Measurements from ENCODE around the gene ROR2. TPM values are rescaled to one million over a fixed set of nuclear protein-coding genes. Genes with fewer than 3 reads are reported as not detected.

The ROR2 gene
- total RNA-seq, 1 experiment from 2014 or later: 2.7 TPM

DNA sequence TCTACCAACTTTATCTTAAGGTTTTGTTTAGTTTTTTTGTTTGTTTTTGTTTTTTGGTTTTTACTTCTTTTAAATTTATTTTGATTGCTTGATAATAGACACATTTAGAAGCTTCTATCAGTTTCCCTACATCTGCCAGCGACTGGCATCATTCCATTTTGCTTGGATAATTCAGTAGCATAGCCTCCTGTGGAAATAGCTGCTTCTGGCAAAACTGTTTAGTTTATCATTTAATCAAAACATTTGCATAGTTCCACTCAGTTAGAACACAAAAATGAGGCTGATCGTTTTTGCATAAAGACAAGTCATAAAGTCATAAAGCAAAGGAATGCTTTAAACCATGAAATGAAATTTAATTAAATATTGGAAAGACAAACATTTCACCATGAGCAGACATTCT lies 392.7 kb downstream of the ROR2 start:
- H2BK15ac ChIP-seq (ENCODE audit: low read depth, low read length): no peak overlapping the region
- H3K27ac ChIP-seq (ENCODE audit: insufficient read length, low read depth, low read length): no peak overlapping the region
- H2AK5ac ChIP-seq (ENCODE audit: insufficient read length, low read length): no peak overlapping the region
- H3K23me2 ChIP-seq (ENCODE audit: insufficient read length, low read depth, low read length, poor library complexity, severe bottlenecking): no peaks in the 10 kb centered on the region
- H2BK120ac ChIP-seq (ENCODE audit: low read depth, low read length, poor library complexity, severe bottlenecking): no peak overlapping the region
- no peaks in the 10 kb centered on the region for H3K36me3 Mint-ChIP-seq (ENCODE audit: insufficient read depth in 1 of 3, low read depth in 3 of 3)
- H3K18ac ChIP-seq (ENCODE audit: insufficient read length, low read depth, low read length): no peak overlapping the region
- no peaks in the 10 kb centered on the region for H4K20me1 ChIP-seq (ENCODE audit: control insufficient read depth, insufficient read depth, insufficient read length)
- H3K79me1 ChIP-seq (ENCODE audit: insufficient read depth, low read depth, low read length, poor library complexity, severe bottlenecking): no peaks in the 10 kb centered on the region
- no peak overlapping the region for H3K56ac ChIP-seq (ENCODE audit: insufficient read length, low read depth, low read length)
- no peak overlapping the region for H2AFZ ChIP-seq (ENCODE audit: low read length)
- no peak overlapping the region for H2BK12ac ChIP-seq (ENCODE audit: insufficient read length, low read depth, low read length)
- TF ChIP-seq, protein P1, sequence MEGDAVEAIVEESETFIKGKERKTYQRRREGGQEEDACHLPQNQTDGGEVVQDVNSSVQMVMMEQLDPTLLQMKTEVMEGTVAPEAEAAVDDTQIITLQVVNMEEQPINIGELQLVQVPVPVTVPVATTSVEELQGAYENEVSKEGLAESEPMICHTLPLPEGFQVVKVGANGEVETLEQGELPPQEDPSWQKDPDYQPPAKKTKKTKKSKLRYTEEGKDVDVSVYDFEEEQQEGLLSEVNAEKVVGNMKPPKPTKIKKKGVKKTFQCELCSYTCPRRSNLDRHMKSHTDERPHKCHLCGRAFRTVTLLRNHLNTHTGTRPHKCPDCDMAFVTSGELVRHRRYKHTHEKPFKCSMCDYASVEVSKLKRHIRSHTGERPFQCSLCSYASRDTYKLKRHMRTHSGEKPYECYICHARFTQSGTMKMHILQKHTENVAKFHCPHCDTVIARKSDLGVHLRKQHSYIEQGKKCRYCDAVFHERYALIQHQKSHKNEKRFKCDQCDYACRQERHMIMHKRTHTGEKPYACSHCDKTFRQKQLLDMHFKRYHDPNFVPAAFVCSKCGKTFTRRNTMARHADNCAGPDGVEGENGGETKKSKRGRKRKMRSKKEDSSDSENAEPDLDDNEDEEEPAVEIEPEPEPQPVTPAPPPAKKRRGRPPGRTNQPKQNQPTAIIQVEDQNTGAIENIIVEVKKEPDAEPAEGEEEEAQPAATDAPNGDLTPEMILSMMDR (conservative IDR thresholded peaks at IDR 0.05): no peak
- H3K23ac ChIP-seq (ENCODE audit: insufficient read length, low read depth, low read length): no peak overlapping the region
- H4K91ac ChIP-seq (ENCODE audit: insufficient read length, low read depth, low read length): no peak overlapping the region
- no peak for DNase-seq
- no peak overlapping the region for H3K27ac Mint-ChIP-seq
- WGBS (ENCODE audit: extremely low coverage, insufficient read length, low lambda C conversion rate): no CpG with 5 or more reads among the region's 2 CpGs
- H3K9me3 ChIP-seq (ENCODE audit: control insufficient read depth, low read depth, low read length): no peaks in the 10 kb centered on the region
- H3K4ac ChIP-seq (ENCODE audit: low read depth, low read length): no peak overlapping the region
- H3T11ph ChIP-seq (ENCODE audit: low read length): no peak overlapping the region
- no peak overlapping the region for H2BK5ac ChIP-seq (ENCODE audit: insufficient read length, low read length)
- H4K5ac ChIP-seq (ENCODE audit: insufficient read length, low read depth, low read length): no peak overlapping the region
- peaks cover 22 to 27% of the 10 kb centered on the region in 2 experiments for H3K4me1 Mint-ChIP-seq
- no peak overlapping the region for H3K14ac ChIP-seq (ENCODE audit: insufficient read depth, low read length)
- no peak overlapping the region for H2BK20ac ChIP-seq (ENCODE audit: low read depth, low read length, poor library complexity, severe bottlenecking)
- no peak overlapping the region for H4K8ac ChIP-seq (replicated peaks; ENCODE audit: insufficient read length, low read depth, low read length)
- H3K27me3 ChIP-seq (ENCODE audit: insufficient read depth, low read length): no peaks in the 10 kb centered on the region
- H3K9me3 Mint-ChIP-seq: no peaks in the 10 kb centered on the region
- no peak overlapping the region for H3K4me2 ChIP-seq (ENCODE audit: insufficient read depth, insufficient read length, low read length)
- H3K4me3 Mint-ChIP-seq: no peak overlapping the region
- H3K79me2 ChIP-seq (ENCODE audit: insufficient read depth, low read length): no peaks in the 10 kb centered on the region
- H3K27me3 Mint-ChIP-seq (ENCODE audit: low read depth): no peaks in the 10 kb centered on the region
- no peak overlapping the region for H3K9ac ChIP-seq (ENCODE audit: extremely low read depth, insufficient read length, low read length)
- H3K4me1 ChIP-seq (ENCODE audit: insufficient read depth, low read length): no peaks in the 10 kb centered on the region
